ENCODE results near the gene UBE2Q2. TPM values are rescaled to one million over a fixed set of nuclear protein-coding genes. Genes with fewer than 3 reads are reported as not detected.

UBE2Q2 gene
- total RNA-seq, 1 experiment from 2014 or later = 27.0 TPM

DNA sequence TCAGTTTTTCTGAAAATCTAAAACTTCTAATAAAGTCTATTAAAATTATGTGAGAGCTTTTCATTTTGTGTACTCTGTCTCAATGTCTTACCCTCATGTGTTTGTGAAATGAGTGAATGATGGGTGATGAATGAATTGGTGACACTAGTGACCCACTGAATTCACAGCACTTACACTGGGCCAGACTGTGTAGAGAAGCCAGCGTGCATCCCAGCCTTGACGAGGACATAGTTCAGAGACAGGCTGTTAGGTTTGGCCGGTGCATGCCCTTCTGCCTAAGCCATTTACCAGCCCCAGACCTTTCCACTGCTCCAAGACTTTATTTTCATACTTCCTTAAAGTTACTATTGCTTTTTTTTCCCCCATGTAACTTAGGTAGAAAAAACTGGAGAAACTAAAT is 99.2 kb downstream of the UBE2Q2 start:
- DNase-seq (ENCODE audit: low spot score) = no peak
- peaks cover 37% of the 10 kb centered on the region for H3K36me3 Mint-ChIP-seq
- ATAC-seq = peak; percentile 59; the same call in 1 of the 2 replicates
- H3K27ac Mint-ChIP-seq = no peak overlapping the region
- CTCF ChIA-PET = interaction anchor here (1.2 to 1.4 kb wide), 2 partner anchors 133 to 197 kb away, joined by 6 to 8 read pairs; no protein-coding TSS in a partner anchor
- H3K9me3 Mint-ChIP-seq = peaks cover 49% of the 10 kb centered on the region
- no peaks in the 10 kb centered on the region for H3K4me1 Mint-ChIP-seq
- POLR2A ChIA-PET = no interaction called here
- TF ChIP-seq FOXJ3 (CRISPR knock-in tag; IDR thresholded peaks at IDR 0.05; ENCODE audit: borderline replicate concordance) = no peak
- TF ChIP-seq TEAD1 (CRISPR knock-in tag; IDR thresholded peaks at IDR 0.05) = no peak
- TF ChIP-seq ZNF219 (CRISPR knock-in tag; IDR thresholded peaks at IDR 0.05; ENCODE audit: borderline replicate concordance) = no peak
- no peak for TF ChIP-seq KAT7 (CRISPR knock-in tag; IDR thresholded peaks at IDR 0.05; ENCODE audit: borderline replicate concordance)
- TF ChIP-seq RELA (CRISPR knock-in tag; IDR thresholded peaks at IDR 0.05; ENCODE audit: borderline replicate concordance) = no peak
- TF ChIP-seq, protein P1, sequence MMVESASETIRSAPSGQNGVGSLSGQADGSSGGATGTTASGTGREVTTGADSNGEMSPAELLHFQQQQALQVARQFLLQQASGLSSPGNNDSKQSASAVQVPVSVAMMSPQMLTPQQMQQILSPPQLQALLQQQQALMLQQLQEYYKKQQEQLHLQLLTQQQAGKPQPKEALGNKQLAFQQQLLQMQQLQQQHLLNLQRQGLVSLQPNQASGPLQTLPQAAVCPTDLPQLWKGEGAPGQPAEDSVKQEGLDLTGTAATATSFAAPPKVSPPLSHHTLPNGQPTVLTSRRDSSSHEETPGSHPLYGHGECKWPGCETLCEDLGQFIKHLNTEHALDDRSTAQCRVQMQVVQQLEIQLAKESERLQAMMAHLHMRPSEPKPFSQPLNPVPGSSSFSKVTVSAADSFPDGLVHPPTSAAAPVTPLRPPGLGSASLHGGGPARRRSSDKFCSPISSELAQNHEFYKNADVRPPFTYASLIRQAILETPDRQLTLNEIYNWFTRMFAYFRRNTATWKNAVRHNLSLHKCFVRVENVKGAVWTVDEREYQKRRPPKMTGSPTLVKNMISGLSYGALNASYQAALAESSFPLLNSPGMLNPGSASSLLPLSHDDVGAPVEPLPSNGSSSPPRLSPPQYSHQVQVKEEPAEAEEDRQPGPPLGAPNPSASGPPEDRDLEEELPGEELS (CRISPR knock-in tag; IDR thresholded peaks at IDR 0.05) = no peak
- TF ChIP-seq SMAD3 (CRISPR knock-in tag; IDR thresholded peaks at IDR 0.05; ENCODE audit: borderline replicate concordance) = no peak
- TF ChIP-seq, protein P2, sequence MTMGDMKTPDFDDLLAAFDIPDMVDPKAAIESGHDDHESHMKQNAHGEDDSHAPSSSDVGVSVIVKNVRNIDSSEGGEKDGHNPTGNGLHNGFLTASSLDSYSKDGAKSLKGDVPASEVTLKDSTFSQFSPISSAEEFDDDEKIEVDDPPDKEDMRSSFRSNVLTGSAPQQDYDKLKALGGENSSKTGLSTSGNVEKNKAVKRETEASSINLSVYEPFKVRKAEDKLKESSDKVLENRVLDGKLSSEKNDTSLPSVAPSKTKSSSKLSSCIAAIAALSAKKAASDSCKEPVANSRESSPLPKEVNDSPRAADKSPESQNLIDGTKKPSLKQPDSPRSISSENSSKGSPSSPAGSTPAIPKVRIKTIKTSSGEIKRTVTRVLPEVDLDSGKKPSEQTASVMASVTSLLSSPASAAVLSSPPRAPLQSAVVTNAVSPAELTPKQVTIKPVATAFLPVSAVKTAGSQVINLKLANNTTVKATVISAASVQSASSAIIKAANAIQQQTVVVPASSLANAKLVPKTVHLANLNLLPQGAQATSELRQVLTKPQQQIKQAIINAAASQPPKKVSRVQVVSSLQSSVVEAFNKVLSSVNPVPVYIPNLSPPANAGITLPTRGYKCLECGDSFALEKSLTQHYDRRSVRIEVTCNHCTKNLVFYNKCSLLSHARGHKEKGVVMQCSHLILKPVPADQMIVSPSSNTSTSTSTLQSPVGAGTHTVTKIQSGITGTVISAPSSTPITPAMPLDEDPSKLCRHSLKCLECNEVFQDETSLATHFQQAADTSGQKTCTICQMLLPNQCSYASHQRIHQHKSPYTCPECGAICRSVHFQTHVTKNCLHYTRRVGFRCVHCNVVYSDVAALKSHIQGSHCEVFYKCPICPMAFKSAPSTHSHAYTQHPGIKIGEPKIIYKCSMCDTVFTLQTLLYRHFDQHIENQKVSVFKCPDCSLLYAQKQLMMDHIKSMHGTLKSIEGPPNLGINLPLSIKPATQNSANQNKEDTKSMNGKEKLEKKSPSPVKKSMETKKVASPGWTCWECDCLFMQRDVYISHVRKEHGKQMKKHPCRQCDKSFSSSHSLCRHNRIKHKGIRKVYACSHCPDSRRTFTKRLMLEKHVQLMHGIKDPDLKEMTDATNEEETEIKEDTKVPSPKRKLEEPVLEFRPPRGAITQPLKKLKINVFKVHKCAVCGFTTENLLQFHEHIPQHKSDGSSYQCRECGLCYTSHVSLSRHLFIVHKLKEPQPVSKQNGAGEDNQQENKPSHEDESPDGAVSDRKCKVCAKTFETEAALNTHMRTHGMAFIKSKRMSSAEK (CRISPR knock-in tag; IDR thresholded peaks at IDR 0.05; ENCODE audit: borderline replicate concordance) = no peak
- TF ChIP-seq, protein P3, sequence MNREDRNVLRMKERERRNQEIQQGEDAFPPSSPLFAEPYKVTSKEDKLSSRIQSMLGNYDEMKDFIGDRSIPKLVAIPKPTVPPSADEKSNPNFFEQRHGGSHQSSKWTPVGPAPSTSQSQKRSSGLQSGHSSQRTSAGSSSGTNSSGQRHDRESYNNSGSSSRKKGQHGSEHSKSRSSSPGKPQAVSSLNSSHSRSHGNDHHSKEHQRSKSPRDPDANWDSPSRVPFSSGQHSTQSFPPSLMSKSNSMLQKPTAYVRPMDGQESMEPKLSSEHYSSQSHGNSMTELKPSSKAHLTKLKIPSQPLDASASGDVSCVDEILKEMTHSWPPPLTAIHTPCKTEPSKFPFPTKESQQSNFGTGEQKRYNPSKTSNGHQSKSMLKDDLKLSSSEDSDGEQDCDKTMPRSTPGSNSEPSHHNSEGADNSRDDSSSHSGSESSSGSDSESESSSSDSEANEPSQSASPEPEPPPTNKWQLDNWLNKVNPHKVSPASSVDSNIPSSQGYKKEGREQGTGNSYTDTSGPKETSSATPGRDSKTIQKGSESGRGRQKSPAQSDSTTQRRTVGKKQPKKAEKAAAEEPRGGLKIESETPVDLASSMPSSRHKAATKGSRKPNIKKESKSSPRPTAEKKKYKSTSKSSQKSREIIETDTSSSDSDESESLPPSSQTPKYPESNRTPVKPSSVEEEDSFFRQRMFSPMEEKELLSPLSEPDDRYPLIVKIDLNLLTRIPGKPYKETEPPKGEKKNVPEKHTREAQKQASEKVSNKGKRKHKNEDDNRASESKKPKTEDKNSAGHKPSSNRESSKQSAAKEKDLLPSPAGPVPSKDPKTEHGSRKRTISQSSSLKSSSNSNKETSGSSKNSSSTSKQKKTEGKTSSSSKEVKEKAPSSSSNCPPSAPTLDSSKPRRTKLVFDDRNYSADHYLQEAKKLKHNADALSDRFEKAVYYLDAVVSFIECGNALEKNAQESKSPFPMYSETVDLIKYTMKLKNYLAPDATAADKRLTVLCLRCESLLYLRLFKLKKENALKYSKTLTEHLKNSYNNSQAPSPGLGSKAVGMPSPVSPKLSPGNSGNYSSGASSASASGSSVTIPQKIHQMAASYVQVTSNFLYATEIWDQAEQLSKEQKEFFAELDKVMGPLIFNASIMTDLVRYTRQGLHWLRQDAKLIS (CRISPR knock-in tag; IDR thresholded peaks at IDR 0.05; ENCODE audit: borderline replicate concordance) = no peak
- no peak for TF ChIP-seq ATF1 (CRISPR knock-in tag; IDR thresholded peaks at IDR 0.05)
- TF ChIP-seq ZNF396 (CRISPR knock-in tag; IDR thresholded peaks at IDR 0.05; ENCODE audit: borderline replicate concordance) = no peak
- TF ChIP-seq NFATC4 (CRISPR knock-in tag; IDR thresholded peaks at IDR 0.05) = no peak
- TF ChIP-seq, protein P4, sequence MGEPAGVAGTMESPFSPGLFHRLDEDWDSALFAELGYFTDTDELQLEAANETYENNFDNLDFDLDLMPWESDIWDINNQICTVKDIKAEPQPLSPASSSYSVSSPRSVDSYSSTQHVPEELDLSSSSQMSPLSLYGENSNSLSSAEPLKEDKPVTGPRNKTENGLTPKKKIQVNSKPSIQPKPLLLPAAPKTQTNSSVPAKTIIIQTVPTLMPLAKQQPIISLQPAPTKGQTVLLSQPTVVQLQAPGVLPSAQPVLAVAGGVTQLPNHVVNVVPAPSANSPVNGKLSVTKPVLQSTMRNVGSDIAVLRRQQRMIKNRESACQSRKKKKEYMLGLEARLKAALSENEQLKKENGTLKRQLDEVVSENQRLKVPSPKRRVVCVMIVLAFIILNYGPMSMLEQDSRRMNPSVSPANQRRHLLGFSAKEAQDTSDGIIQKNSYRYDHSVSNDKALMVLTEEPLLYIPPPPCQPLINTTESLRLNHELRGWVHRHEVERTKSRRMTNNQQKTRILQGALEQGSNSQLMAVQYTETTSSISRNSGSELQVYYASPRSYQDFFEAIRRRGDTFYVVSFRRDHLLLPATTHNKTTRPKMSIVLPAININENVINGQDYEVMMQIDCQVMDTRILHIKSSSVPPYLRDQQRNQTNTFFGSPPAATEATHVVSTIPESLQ (CRISPR knock-in tag; IDR thresholded peaks at IDR 0.05) = no peak
- TF ChIP-seq ZNF423 (CRISPR knock-in tag; IDR thresholded peaks at IDR 0.05) = no peak
- TF ChIP-seq, protein P5, sequence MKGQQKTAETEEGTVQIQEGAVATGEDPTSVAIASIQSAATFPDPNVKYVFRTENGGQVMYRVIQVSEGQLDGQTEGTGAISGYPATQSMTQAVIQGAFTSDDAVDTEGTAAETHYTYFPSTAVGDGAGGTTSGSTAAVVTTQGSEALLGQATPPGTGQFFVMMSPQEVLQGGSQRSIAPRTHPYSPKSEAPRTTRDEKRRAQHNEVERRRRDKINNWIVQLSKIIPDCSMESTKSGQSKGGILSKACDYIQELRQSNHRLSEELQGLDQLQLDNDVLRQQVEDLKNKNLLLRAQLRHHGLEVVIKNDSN (CRISPR knock-in tag; IDR thresholded peaks at IDR 0.05) = no peak
- TF ChIP-seq, protein P6, sequence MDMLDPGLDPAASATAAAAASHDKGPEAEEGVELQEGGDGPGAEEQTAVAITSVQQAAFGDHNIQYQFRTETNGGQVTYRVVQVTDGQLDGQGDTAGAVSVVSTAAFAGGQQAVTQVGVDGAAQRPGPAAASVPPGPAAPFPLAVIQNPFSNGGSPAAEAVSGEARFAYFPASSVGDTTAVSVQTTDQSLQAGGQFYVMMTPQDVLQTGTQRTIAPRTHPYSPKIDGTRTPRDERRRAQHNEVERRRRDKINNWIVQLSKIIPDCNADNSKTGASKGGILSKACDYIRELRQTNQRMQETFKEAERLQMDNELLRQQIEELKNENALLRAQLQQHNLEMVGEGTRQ (CRISPR knock-in tag; IDR thresholded peaks at IDR 0.05) = no peak
- TF ChIP-seq, protein P7, sequence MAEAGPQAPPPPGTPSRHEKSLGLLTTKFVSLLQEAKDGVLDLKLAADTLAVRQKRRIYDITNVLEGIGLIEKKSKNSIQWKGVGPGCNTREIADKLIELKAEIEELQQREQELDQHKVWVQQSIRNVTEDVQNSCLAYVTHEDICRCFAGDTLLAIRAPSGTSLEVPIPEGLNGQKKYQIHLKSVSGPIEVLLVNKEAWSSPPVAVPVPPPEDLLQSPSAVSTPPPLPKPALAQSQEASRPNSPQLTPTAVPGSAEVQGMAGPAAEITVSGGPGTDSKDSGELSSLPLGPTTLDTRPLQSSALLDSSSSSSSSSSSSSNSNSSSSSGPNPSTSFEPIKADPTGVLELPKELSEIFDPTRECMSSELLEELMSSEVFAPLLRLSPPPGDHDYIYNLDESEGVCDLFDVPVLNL (CRISPR knock-in tag; IDR thresholded peaks at IDR 0.05; ENCODE audit: borderline replicate concordance, low read depth) = no peak
- TF ChIP-seq, protein P8, sequence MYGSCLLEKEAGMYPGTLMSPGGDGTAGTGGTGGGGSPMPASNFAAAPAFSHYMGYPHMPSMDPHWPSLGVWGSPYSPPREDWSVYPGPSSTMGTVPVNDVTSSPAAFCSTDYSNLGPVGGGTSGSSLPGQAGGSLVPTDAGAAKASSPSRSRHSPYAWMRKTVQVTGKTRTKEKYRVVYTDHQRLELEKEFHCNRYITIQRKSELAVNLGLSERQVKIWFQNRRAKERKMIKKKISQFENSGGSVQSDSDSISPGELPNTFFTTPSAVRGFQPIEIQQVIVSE (CRISPR knock-in tag; IDR thresholded peaks at IDR 0.05; ENCODE audit: borderline replicate concordance) = no peak
- no peak for TF ChIP-seq CREB1 (CRISPR knock-in tag; IDR thresholded peaks at IDR 0.05)
- no peak overlapping the region for H3K4me3 Mint-ChIP-seq
- H3K27me3 Mint-ChIP-seq (ENCODE audit: low read depth) = no peaks in the 10 kb centered on the region; the same call in none of the 2 replicates

Measured in WTC11 (cell line).